22Rv1 (cell line): ENCODE measurements around the gene ADGRD2.

ENCODE experiments used
- CTCF ChIP-seq: fragments of 450-650 bp; IDR thresholded peaks from 2 replicates; pipeline ENCODE4 v1.5.1; 2017; ENCODE audit warnings: mild to moderate bottlenecking
- ZFX ChIP-seq: fragments of 450-650 bp; IDR thresholded peaks from 2 replicates; pipeline ENCODE4 v1.6.1; 2017; ENCODE audit warnings: antibody characterized with exemption, borderline replicate concordance

GRCh38 chr9:124514874-124515273 lies 64.6 kb downstream of the ADGRD2 start:
- TF ChIP-seq CTCF (no peak), ZFX (no peak)
